ENCODE results near the gene PAN2. TPM values are rescaled to one million over a fixed set of nuclear protein-coding genes. Genes with fewer than 3 reads are reported as not detected.
"Not testable (repeated sequence)": the region's sequence is repeated elsewhere in the genome, so short reads cannot be mapped to it uniquely, and the experiment has no call there.

The PAN2 gene
- polyA plus RNA-seq (ENCODE audit: insufficient read length in 4 of 4), result 100 to 1,000 TPM in 2 of 4 donors, 10 to 100 TPM in 2; 48.7 to 116 (median 92.9) TPM

- peak; percentile 91 to 96 (median 95) for DNase-seq (ENCODE audit: low read depth in 4 of 4, low spot score in 3 of 4)
These were observed at the start of gene PAN2 for GRCh38 chr12:56333679-56334489. Gene PAN2 (minus strand): TSS chr12:56334000. CDS start chr12:56333094, 906 bp downstream.

- DNase-seq (ENCODE audit: low read depth in 4 of 4, low spot score in 3 of 4), result no peak
These were observed 48.8 kb upstream of the PAN2 start for GRCh38 chr12:56382611-56383010.

- no peak for DNase-seq (ENCODE audit: low read depth in 4 of 4, low spot score in 3 of 4)
These were observed 44.2 kb upstream of the PAN2 start for GRCh38 chr12:56377989-56378316.

- no peak for DNase-seq (ENCODE audit: low read depth in 4 of 4, low spot score in 3 of 4)
These were observed 43.6 kb upstream of the PAN2 start for GRCh38 chr12:56377310-56377988.

GRCh38 chr12:56375598-56376434 is 42.0 kb upstream of the PAN2 start:
- DNase-seq (ENCODE audit: low read depth in 4 of 4, low spot score in 3 of 4), result no peak

- no peak for DNase-seq (ENCODE audit: low read depth in 4 of 4, low spot score in 3 of 4)
These were observed 41.2 kb upstream of the PAN2 start for GRCh38 chr12:56374726-56375597.

- DNase-seq (ENCODE audit: low read depth in 4 of 4, low spot score in 3 of 4), result no peak
These were observed 39.7 kb upstream of the PAN2 start for GRCh38 chr12:56373515-56373914.

- no peak for DNase-seq (ENCODE audit: low read depth in 4 of 4, low spot score in 3 of 4)
These were observed 33.1 kb upstream of the PAN2 start for GRCh38 chr12:56366948-56367347.

GRCh38 chr12:56362130-56363059 is 28.6 kb upstream of the PAN2 start, which contains the start of gene APOF:
Gene APOF (minus strand): TSS chr12:56362857. CDS start chr12:56362745, 112 bp downstream.
- no peak for DNase-seq (ENCODE audit: low read depth in 4 of 4, low spot score in 3 of 4)

- DNase-seq (ENCODE audit: low read depth in 4 of 4, low spot score in 3 of 4), result no peak
These were observed 27.8 kb upstream of the PAN2 start for GRCh38 chr12:56361487-56362129.

- peak; percentile 97 to 100 (median 99) for DNase-seq (ENCODE audit: low read depth in 4 of 4, low spot score in 3 of 4)
These were observed 26.3 kb upstream of the PAN2 start, which contains the start of gene STAT2 for GRCh38 chr12:56359851-56360767. Gene STAT2 (minus strand): TSS chr12:56360107. CDS start chr12:56356571, 3,536 bp downstream.

GRCh38 chr12:56358836-56359532 is 25.2 kb upstream of the PAN2 start:
- no peak for DNase-seq (ENCODE audit: low read depth in 4 of 4, low spot score in 3 of 4)

GRCh38 chr12:56351325-56351724 is 17.5 kb upstream of the PAN2 start:
- no peak for DNase-seq (ENCODE audit: low read depth in 4 of 4, low spot score in 3 of 4)

GRCh38 chr12:56350662-56351061 is 16.9 kb upstream of the PAN2 start:
- no peak for DNase-seq (ENCODE audit: low read depth in 4 of 4, low spot score in 3 of 4)

- no peak for DNase-seq (ENCODE audit: low read depth in 4 of 4, low spot score in 3 of 4)
These were observed 15.0 kb upstream of the PAN2 start for GRCh38 chr12:56348776-56349175.

- DNase-seq (ENCODE audit: low read depth in 4 of 4, low spot score in 3 of 4), result not testable (repeated sequence)
These were observed 13.5 kb upstream of the PAN2 start for GRCh38 chr12:56347255-56347654.

GRCh38 chr12:56346675-56347074 is 12.9 kb upstream of the PAN2 start:
- DNase-seq (ENCODE audit: low read depth in 4 of 4, low spot score in 3 of 4), result no peak

All from left renal pelvis (tissue), 4 donors.